Stimulated activated CD4-positive, alpha-beta T cell treated with anti-CD3 and anti-CD28 coated beads, Interleukin-4, amount 100 ng/mL, for 48 hours (primary cell): ENCODE results near the gene SNRNP25.

Source experiments
- DNase-seq, 2 donors: peaks; one replicate each; pipeline ENCODE4 v3.0.0-alpha.2; 2020; ENCODE audit warnings: low read depth in 2 of 2

Gene SNRNP25

GRCh38 chr16:62968-63391 lies 9.4 kb downstream of the SNRNP25 start:
- DNase-seq: no peak

DNA sequence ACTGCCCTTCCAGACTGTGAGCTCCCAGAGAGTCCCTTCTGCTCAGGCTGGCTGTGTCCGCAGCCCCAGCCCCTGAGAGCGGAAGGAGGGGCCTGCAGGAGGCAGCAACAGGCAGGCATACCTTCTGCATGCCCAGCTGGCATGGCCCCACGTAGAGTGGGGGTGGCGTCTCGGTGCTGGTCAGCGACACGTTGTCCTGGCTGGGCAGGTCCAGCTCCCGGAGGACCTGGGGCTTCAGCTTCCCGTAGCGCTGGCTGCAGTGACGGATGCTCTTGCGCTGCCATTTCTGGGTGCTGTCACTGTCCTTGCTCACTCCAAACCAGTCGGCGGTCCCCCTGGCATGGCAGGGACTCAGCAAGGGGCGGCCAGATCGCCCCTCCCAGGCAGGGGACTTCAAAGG lies 9.8 kb downstream of the SNRNP25 start:
- DNase-seq: no peak

DNA sequence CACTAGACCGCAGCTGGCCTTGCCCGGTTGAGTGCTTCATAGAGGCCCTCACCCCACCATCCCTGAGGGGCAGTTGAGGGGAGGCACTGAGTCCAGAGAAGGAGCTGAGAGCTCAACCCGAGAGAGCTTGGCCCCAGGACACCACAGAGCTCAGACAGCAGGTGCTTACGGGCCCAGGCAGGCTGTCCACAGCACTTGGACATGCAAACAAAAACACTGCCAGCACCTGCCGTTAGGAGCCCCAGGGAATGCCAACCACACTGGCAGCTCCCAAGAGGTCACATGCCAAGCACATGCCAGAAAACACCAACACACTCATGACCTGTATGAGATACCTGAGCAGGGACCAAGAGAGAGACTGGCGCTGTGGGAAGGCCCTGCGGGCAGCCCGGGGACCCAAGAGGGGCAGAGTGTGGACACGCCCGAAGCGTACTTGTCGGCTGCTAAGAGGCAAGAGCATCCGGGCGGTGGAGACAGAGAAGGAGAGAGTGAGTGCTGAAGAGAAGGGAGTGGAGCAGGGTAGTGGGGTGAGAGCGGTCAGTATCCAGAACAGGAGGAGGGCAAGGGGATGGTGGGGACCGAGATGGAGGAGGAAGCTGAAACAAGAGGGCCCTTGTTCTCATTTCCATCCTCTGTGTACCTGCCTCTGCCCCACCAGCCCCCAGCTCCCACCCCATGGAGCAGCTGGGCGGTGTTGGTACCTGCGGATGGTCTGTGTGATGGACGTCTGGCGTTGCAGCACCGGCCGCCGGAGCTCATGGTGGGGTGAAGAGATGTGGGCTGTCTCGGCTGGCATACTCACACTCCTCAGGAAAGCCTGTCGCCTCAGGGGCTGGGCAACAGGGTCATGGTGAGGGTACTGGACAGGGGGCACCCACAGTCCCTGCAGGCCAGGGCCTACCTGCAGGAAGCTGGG lies 10.6 kb downstream of the SNRNP25 start:
- no peak for DNase-seq

GRCh38 chr16:64914-65255 lies 11.3 kb downstream of the SNRNP25 start:
- DNase-seq: no peak

DNA sequence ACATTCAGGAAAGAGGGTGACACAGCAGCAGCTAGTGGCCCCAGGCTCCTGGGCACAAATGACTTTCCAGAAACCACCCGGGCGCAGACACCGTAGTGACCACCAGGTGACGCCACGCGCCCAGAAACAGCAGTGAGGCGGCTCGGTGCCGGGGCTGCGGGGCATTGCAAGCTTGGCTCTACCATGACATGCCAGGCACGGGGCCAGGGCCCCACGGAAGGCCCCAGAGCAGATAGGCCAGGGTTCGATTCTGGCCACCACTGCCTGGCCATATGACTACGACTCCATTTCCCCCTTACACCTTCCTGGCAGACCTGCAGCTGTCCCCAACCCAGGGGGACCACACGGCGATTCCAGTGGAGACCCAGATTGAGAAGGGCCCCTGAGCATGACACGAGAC lies 12.1 kb downstream of the SNRNP25 start:
- DNase-seq: peak; percentile 76 to 90

GRCh38 chr16:66309-67182 lies 12.9 kb downstream of the SNRNP25 start:
- DNase-seq: no peak

GRCh38 chr16:67183-67791 lies 13.7 kb downstream of the SNRNP25 start:
- DNase-seq: no peak

- DNase-seq: no peak
Measured at GRCh38 chr16:67884-68789, 14.5 kb downstream of the SNRNP25 start.

- no peak for DNase-seq
Measured at GRCh38 chr16:69181-69580, 15.6 kb downstream of the SNRNP25 start.

GRCh38 chr16:71210-71539 lies 17.5 kb downstream of the SNRNP25 start:
- DNase-seq: no peak

DNA sequence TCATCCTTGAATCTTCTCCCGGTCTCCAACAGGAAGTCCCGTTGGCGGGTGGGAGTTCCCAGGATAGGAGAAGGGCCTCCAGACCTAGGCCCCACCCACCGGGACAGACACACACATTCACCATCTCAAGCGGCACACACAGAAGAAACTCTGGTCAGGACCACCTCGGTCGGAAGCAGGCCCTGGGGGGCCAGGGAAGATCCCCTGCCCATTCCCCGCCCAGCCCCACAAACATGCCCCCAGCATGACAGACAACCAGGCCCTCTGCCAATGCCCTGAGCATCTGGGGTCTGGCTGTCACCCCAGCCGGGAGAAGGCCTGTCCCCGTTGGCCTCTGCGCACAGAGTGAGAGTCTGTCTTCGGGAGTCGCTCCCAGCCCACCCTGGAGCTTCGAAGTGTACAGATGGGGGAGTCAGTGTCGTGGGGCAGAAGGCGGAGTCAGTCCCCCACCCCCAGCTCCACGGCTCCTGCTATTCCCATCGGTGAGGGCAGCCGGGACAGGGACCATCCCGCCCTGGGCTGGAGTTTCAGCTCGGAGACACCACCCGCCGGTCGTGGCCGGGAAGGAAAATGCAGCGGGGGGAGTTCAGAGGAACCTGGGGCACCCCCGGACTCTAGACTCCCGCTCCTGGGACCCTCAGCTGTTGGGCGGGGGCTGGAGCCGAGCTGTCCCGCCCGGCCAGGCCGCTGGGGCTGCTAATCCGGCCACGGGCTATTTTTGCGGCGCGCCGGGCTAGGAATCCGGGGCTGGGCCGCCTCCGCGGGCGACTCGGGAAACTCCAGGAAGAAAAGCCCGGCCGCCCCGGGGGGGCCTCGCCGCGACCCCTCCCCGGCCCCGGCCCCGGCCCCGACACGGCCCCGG lies 18.1 kb downstream of the SNRNP25 start:
- DNase-seq: no peak

DNA sequence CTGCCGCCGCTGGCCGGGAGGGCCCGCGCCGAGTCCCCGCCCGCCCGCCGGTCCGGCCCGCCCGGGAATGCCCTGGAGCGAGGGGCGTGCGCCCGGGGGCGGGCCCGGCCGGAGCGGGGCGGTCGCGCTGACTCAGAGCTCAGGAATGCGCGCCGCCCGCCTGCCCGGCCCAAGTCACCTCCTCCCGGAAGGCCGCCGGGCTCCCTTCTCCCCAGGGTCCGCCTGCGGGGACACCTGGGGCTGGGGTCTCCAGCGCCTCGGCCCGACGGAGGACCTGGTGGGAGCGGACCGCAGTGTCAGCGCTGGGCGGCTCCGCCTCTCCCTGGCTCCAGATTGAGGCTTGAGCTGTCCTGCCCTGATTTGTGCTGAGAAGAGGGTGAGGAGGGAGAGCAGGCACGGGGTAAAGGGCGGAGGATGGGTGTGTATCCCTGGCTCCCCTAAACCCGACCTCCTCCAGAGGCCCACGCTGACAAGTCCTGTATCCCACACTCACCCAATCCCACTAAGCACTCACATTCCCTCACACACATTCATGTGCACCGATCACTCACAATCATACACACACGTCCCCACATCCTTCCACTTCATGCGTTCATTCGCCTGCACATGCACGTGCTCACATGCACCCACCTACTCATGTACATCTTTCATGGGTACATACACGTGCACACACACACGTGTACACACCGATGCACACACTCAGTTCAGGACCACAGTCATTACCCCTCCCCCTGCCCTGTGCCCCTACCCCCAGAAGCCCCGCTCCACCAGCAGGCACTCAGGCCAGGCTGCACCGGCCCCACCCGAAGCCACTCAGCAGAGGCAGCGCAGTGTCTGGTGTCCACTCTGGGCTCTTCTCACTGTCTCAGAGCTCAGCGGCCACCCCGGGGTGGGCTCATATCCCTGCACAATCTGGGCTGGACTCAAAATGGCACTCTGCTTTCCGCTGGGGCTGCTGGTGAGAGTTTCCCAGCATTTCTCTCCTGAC lies 19.2 kb downstream of the SNRNP25 start, which contains the start of gene RHBDF1:
RHBDF1 (minus strand) TSS at position 71 of the 988 bp plus-strand sequence. CDS start 7,616 bp downstream, outside the sequence.
- no peak for DNase-seq

GRCh38 chr16:74051-74746 lies 20.6 kb downstream of the SNRNP25 start:
- DNase-seq: no peak

- DNase-seq: no peak
Measured at GRCh38 chr16:74747-75334, 21.2 kb downstream of the SNRNP25 start.

DNA sequence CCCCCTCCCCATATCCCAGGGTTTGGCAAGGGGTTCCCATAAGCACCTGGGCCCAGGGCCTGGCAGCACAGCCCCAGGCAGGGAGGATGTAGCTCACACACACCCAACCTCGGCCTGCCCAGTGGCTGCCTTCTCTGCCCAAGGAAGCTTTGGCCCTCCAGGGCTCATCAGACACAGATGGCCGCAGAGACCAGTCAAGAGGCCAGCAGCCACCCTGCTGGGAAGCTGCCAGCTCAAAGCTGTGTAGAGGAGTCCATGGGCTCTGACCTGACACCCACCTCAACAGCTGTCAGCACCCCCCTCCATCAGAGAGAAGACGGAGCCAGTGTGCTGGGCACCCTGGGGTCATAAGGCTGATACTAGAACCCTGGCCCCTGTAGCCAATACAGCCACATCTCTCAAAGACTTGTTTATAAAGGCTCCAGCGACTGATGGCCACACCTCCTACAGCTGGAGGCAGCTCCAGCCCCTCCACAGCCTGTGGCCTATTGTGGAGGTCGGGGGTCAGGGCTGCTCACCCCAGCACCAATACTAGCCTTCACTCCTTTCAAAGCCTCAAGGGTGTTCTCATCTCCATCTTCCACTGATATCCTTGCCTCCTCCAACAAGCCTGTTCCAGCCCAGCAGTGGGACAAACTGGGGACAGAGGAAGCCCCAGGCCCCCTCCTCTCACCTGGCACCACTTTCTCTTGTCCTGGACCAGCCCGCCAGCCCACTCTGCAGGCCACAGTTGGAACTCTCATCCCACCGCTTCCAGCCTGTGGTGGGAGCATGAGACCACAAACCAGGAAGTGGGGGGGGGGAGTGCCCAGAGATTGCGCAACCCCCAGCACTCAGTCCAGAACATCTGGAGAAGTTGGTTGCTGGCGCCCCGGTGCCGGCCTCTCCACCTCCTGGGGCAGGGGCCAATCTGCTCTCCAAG lies 22.2 kb downstream of the SNRNP25 start:
- DNase-seq: no peak

DNA sequence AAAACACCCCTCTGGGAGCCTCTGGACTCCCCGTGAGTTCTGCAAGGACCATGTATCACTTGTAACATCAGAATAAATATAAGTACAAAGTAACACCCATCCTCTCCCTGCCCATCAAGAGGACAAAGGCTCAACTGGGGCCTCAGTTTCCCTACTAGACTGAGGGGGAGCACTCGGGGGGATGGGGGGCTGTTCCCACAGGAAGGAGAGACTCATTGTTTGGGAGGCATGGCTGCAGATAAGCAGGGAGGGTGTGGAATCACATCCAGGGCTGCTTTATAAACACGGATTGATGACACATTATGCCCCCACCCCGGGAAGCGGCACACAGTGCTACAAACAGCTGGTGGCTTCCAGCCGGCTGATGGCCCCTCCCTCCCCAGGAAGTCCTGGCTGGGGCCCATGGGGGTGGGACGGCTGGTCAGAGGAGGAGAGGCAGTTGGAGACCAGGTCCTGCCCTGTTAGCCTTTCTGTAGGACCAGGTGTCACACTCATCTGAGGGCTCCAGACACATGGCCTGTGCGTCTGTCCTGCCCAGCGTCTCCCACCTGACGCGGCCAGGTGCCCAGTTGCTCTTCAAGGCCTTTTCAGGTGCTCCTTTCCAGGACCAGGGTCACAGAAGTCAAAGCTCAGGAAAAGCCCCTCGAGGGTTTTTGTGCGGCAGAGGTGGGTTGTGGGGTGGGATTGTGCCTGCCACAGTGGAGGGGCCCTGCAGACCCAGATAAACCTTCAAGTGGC lies 23.1 kb downstream of the SNRNP25 start:
- DNase-seq: no peak
